Inflammatory macrophage treated with lipopolysaccharide for 4 hours (primary cell): ENCODE measurements around the gene PTGER2.

ENCODE experiments used
- DNase-seq: peaks from one replicate; pipeline ENCODE4 v3.0.0-alpha.2; 2020

Gene PTGER2

GRCh38 chr14:52342849-52343596 lies 28.9 kb downstream of the PTGER2 start:
- DNase-seq = no peak

GRCh38 chr14:52346778-52347177 lies 32.7 kb downstream of the PTGER2 start:
- no peak for DNase-seq

- no peak for DNase-seq
Observed at GRCh38 chr14:52348279-52348678, 34.2 kb downstream of the PTGER2 start.

GRCh38 chr14:52348776-52349175 lies 34.7 kb downstream of the PTGER2 start:
- DNase-seq = no peak

- DNase-seq = peak; percentile 75
Observed at GRCh38 chr14:52349731-52350130, 35.6 kb downstream of the PTGER2 start.

GRCh38 chr14:52350445-52350844 lies 36.3 kb downstream of the PTGER2 start:
- no peak for DNase-seq

- DNase-seq = no peak
Observed at GRCh38 chr14:52351233-52352060, 37.3 kb downstream of the PTGER2 start.

- no peak for DNase-seq
Observed at GRCh38 chr14:52352061-52352491, 38.0 kb downstream of the PTGER2 start.

- DNase-seq = no peak
Observed at GRCh38 chr14:52352569-52352968, 38.5 kb downstream of the PTGER2 start.

GRCh38 chr14:52354242-52354641 lies 40.1 kb downstream of the PTGER2 start:
- no peak for DNase-seq

- peak; percentile 78 for DNase-seq
Observed at GRCh38 chr14:52355016-52355431, 40.9 kb downstream of the PTGER2 start.

GRCh38 chr14:52355526-52355925 lies 41.4 kb downstream of the PTGER2 start:
- peak; percentile 65 for DNase-seq

GRCh38 chr14:52356025-52356424 lies 41.9 kb downstream of the PTGER2 start:
- DNase-seq = no peak

GRCh38 chr14:52360831-52361230 lies 46.7 kb downstream of the PTGER2 start:
- no peak for DNase-seq

GRCh38 chr14:52363041-52363704 lies 49.1 kb downstream of the PTGER2 start:
- DNase-seq = no peak

GRCh38 chr14:52363961-52364360 lies 49.8 kb downstream of the PTGER2 start:
- peak; percentile 85 for DNase-seq

- peak; percentile 29 for DNase-seq
Observed at GRCh38 chr14:52365071-52365470, 51.0 kb downstream of the PTGER2 start.

GRCh38 chr14:52366796-52367315 lies 52.7 kb downstream of the PTGER2 start:
- no peak for DNase-seq

- no peak for DNase-seq
Observed at GRCh38 chr14:52369305-52369801, 55.2 kb downstream of the PTGER2 start.

- no peak for DNase-seq
Observed at GRCh38 chr14:52370406-52370935, 56.4 kb downstream of the PTGER2 start.

- DNase-seq = no peak
Observed at GRCh38 chr14:52377940-52378339, 63.8 kb downstream of the PTGER2 start.
